ENCODE measurements around the gene TEKT3. TPM values are rescaled to one million over a fixed set of nuclear protein-coding genes. Genes with fewer than 3 reads are reported as not detected.

The TEKT3 gene
- total RNA-seq, 2 experiments from 2014 or later = not detected

DNA sequence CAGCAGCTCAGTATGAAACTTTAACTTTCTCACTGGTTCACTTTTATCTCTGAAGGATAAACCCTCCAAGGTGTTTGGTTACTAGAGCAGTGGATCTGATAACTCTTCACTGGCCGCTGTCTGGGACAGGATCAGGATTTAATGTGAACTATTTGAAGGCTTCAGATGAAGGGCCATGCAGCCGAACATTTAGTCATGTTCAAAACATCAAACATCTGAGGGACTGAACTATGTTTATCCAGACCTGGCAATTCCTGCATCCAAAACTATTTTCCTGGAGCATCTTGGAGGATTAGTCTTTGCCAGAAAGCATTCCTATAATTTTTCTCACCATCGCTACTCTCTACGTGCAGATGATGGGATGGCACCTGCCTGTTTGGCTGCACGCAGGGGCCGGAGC, 55.9 kb downstream of the TEKT3 start:
- Histone ChIP-seq H2AFZ (ENCODE audit: low read length) (no peak overlapping the region), H3K4me2 (ENCODE audit: low read length) (no peak overlapping the region), H3K4me1 (ENCODE audit: insufficient read depth, low read length, poor library complexity, severe bottlenecking) (no peaks in the 10 kb centered on the region), H3K27ac (ENCODE audit: low read depth, low read length, poor library complexity, severe bottlenecking) (no peak overlapping the region), H3K79me2 (ENCODE audit: insufficient read depth, low read depth, low read length) (no peaks in the 10 kb centered on the region), H3K9me2 (ENCODE audit: insufficient read depth, low read length) (no peaks in the 10 kb centered on the region), H3K36me3 (ENCODE audit: insufficient read depth, low read length) (no peaks in the 10 kb centered on the region), H4K20me1 (ENCODE audit: insufficient read depth, low read length) (no peaks in the 10 kb centered on the region), H3K9me3 (ENCODE audit: low read length) (no peaks in the 10 kb centered on the region), H3K4me3 (ENCODE audit: low read depth, low read length, poor library complexity, severe bottlenecking) (no peak overlapping the region)
- intact Hi-C loops (cut with micrococcal nuclease; ENCODE audit: unreplicated experiment) = no loop called here
- CTCF ChIA-PET (ENCODE audit: unreplicated experiment) = no interaction called here
- POLR2A ChIA-PET = no interaction called here
- BruUV-seq (replicated peaks) = no TSS peak
- DNase-seq (ENCODE audit: low spot score) = no peak
- TF ChIP-seq, protein P1, sequence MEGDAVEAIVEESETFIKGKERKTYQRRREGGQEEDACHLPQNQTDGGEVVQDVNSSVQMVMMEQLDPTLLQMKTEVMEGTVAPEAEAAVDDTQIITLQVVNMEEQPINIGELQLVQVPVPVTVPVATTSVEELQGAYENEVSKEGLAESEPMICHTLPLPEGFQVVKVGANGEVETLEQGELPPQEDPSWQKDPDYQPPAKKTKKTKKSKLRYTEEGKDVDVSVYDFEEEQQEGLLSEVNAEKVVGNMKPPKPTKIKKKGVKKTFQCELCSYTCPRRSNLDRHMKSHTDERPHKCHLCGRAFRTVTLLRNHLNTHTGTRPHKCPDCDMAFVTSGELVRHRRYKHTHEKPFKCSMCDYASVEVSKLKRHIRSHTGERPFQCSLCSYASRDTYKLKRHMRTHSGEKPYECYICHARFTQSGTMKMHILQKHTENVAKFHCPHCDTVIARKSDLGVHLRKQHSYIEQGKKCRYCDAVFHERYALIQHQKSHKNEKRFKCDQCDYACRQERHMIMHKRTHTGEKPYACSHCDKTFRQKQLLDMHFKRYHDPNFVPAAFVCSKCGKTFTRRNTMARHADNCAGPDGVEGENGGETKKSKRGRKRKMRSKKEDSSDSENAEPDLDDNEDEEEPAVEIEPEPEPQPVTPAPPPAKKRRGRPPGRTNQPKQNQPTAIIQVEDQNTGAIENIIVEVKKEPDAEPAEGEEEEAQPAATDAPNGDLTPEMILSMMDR (conservative IDR thresholded peaks at IDR 0.05; ENCODE audit: low read length) = no peak
- TF ChIP-seq EZH2phosphoT487 (IDR thresholded peaks at IDR 0.05; ENCODE audit: borderline replicate concordance, low read depth, low read length) = no peak

DNA sequence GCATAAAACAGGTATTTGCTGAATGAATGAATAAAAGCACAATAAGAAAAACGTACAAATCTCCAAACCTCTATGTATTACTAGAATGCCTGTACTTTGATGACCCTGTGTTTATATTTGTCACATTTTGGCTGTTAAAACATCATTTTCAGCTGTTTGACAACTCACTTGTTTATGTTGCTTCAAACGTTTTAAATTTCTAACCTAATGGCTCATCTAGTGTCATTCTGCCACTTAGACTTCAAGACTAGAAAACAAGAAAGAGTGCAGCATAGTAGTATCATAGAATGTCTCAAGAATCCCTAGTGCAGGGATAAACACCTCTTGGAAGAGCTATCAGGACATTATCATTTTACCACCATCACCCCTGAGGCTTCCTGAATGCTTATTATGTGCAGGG, 56.9 kb downstream of the TEKT3 start:
- BruUV-seq (replicated peaks) = no TSS peak
- CTCF ChIA-PET (ENCODE audit: unreplicated experiment) = no interaction called here

GRCh38 chr17:15284107-15284506, 57.3 kb downstream of the TEKT3 start:
- H3K27ac ChIP-seq (ENCODE audit: low read depth, low read length, poor library complexity, severe bottlenecking) = no peak overlapping the region
- intact Hi-C loops (cut with micrococcal nuclease; ENCODE audit: unreplicated experiment) = no loop called here
- BruUV-seq (replicated peaks) = no TSS peak
- H3K36me3 ChIP-seq (ENCODE audit: insufficient read depth, low read length) = no peaks in the 10 kb centered on the region
- no peaks in the 10 kb centered on the region for H3K9me3 ChIP-seq (ENCODE audit: low read length)
- TF ChIP-seq, protein P1 (conservative IDR thresholded peaks at IDR 0.05; ENCODE audit: low read length) = no peak
- no peak for TF ChIP-seq EZH2phosphoT487 (IDR thresholded peaks at IDR 0.05; ENCODE audit: borderline replicate concordance, low read depth, low read length)
- no peaks in the 10 kb centered on the region for H3K79me2 ChIP-seq (ENCODE audit: insufficient read depth, low read depth, low read length)
- H4K20me1 ChIP-seq (ENCODE audit: insufficient read depth, low read length) = no peaks in the 10 kb centered on the region; the same call in 1 of the 2 replicates
- H3K4me2 ChIP-seq (ENCODE audit: low read length) = no peak overlapping the region
- ChIA-PET CTCF (ENCODE audit: unreplicated experiment) (no interaction called here), POLR2A (interaction anchor here (0.5 kb wide), 1 partner anchor 92 kb away, joined by 3 read pairs; no protein-coding TSS in a partner anchor)
- H3K4me3 ChIP-seq (ENCODE audit: low read depth, low read length, poor library complexity, severe bottlenecking) = no peak overlapping the region
- H3K4me1 ChIP-seq (ENCODE audit: insufficient read depth, low read length, poor library complexity, severe bottlenecking) = no peaks in the 10 kb centered on the region
- no peaks in the 10 kb centered on the region for H3K9me2 ChIP-seq (ENCODE audit: insufficient read depth, low read length)
- no peak for DNase-seq (ENCODE audit: low spot score)
- no peak overlapping the region for H2AFZ ChIP-seq (ENCODE audit: low read length)

More for the DNA sequence above, 56.9 kb downstream of the TEKT3 start:
- no peaks in the 10 kb centered on the region for H3K36me3 ChIP-seq (ENCODE audit: insufficient read depth, low read length)
- H3K9me3 ChIP-seq (ENCODE audit: low read length) = no peaks in the 10 kb centered on the region
- intact Hi-C loops (cut with micrococcal nuclease; ENCODE audit: unreplicated experiment) = no loop called here
- TF ChIP-seq, protein P1 (conservative IDR thresholded peaks at IDR 0.05; ENCODE audit: low read length) = no peak
- TF ChIP-seq EZH2phosphoT487 (IDR thresholded peaks at IDR 0.05; ENCODE audit: borderline replicate concordance, low read depth, low read length) = no peak
- POLR2A ChIA-PET = interaction anchor here (0.5 kb wide), 1 partner anchor 92 kb away, joined by 3 read pairs; no protein-coding TSS in a partner anchor
- no peak for DNase-seq (ENCODE audit: low spot score)
- H3K79me2 ChIP-seq (ENCODE audit: insufficient read depth, low read depth, low read length) = no peaks in the 10 kb centered on the region
- H4K20me1 ChIP-seq (ENCODE audit: insufficient read depth, low read length) = no peaks in the 10 kb centered on the region
- H3K4me3 ChIP-seq (ENCODE audit: low read depth, low read length, poor library complexity, severe bottlenecking) = no peak overlapping the region
- H3K9me2 ChIP-seq (ENCODE audit: insufficient read depth, low read length) = no peaks in the 10 kb centered on the region
- no peaks in the 10 kb centered on the region for H3K4me1 ChIP-seq (ENCODE audit: insufficient read depth, low read length, poor library complexity, severe bottlenecking)
- no peak overlapping the region for H3K27ac ChIP-seq (ENCODE audit: low read depth, low read length, poor library complexity, severe bottlenecking)
- H3K4me2 ChIP-seq (ENCODE audit: low read length) = no peak overlapping the region
- no peak overlapping the region for H2AFZ ChIP-seq (ENCODE audit: low read length)
